Subcutaneous adipose tissue (tissue), 4 donors: Measurements from ENCODE around the gene NEURL2. TPM values are rescaled to one million over a fixed set of nuclear protein-coding genes. Genes with fewer than 3 reads are reported as not detected.

Source experiments
- total RNA-seq, 4 donors: library from RNA; depleted of rRNA; stranded (reverse); fragments of >200 nt; gene quantifications; one replicate each; pipeline ENCODE4 v1.1.0, GENCODE V29; 2016
- TF ChIP-seq, protein P1 (sequence below): fragments of 450-650 bp; IDR thresholded peaks from one replicate; pipeline ENCODE4 v1.5.1; 2016; ENCODE audit warnings: low read depth, mild to moderate bottlenecking, control low read depth, antibody characterized with exemption, moderate library complexity

The NEURL2 gene
- total RNA-seq, 4 donors from 2014 or later: 2.3 to 15.1 (median 10.0) TPM

DNA sequence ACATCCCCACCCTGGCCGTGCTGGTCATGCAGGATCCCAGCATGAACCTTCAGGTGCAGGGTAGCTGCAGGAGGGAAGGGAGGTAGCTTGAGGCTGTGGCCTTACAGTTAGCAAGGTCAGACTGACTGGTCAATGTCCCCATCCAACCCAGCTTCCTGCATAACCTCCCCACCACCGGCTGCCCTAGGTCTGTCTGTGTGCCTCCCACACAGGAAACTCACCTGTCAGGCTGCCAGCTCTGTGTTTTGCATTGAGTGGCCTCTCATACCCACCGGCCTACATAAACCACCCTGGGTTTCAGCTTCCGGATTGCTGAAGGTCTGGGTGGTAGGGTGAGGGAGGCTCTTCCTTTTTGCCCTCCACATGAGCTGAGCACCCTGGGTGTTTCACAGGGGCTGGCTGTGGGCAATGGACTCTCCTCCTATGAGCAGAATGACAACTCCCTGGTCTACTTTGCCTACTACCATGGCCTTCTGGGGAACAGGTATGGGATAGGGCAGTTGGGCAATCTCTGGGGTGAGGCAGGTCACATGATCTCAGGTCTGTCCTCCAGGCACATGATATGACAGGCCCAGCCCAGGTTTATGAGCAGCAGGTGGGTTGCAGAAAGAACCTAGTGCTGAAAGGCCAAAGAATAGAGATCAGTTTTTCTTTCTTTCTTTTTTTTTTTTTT lies 2.0 kb upstream of the NEURL2 start:
- TF ChIP-seq, protein P1, sequence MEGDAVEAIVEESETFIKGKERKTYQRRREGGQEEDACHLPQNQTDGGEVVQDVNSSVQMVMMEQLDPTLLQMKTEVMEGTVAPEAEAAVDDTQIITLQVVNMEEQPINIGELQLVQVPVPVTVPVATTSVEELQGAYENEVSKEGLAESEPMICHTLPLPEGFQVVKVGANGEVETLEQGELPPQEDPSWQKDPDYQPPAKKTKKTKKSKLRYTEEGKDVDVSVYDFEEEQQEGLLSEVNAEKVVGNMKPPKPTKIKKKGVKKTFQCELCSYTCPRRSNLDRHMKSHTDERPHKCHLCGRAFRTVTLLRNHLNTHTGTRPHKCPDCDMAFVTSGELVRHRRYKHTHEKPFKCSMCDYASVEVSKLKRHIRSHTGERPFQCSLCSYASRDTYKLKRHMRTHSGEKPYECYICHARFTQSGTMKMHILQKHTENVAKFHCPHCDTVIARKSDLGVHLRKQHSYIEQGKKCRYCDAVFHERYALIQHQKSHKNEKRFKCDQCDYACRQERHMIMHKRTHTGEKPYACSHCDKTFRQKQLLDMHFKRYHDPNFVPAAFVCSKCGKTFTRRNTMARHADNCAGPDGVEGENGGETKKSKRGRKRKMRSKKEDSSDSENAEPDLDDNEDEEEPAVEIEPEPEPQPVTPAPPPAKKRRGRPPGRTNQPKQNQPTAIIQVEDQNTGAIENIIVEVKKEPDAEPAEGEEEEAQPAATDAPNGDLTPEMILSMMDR: no peak

DNA sequence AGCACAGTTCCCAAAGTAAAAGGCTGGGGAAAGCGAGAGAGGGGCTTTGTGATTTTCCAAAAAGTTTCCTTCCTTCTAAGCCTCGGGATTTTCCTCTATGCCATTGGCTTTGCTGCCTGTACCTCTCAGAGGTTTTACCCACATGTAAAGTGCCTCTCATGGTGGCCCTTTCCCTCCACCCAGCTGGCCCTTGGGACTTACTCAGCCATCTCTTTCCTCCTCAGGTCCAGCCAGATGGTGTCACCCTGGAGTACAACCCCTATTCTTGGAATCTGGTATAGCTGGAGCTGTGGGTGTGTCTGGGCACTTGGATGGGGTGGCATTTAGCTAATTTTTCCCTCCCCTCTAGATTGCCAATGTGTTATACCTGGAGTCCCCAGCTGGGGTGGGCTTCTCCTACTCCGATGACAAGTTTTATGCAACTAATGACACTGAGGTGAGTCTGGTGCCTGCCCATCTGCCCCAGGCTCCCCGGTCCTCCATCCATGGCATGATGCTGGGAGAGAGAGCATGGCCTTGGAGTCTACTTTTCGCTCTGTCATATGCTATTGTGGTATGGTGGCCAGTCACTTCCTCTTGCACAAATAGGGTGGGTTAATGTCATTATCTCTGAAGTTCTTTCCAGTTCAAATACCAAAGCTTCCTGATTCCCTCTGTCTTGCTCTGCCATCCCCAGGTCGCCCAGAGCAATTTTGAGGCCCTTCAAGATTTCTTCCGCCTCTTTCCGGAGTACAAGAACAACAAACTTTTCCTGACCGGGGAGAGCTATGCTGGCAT lies 1.2 kb upstream of the NEURL2 start:
- TF ChIP-seq, protein P1: no peak

DNA sequence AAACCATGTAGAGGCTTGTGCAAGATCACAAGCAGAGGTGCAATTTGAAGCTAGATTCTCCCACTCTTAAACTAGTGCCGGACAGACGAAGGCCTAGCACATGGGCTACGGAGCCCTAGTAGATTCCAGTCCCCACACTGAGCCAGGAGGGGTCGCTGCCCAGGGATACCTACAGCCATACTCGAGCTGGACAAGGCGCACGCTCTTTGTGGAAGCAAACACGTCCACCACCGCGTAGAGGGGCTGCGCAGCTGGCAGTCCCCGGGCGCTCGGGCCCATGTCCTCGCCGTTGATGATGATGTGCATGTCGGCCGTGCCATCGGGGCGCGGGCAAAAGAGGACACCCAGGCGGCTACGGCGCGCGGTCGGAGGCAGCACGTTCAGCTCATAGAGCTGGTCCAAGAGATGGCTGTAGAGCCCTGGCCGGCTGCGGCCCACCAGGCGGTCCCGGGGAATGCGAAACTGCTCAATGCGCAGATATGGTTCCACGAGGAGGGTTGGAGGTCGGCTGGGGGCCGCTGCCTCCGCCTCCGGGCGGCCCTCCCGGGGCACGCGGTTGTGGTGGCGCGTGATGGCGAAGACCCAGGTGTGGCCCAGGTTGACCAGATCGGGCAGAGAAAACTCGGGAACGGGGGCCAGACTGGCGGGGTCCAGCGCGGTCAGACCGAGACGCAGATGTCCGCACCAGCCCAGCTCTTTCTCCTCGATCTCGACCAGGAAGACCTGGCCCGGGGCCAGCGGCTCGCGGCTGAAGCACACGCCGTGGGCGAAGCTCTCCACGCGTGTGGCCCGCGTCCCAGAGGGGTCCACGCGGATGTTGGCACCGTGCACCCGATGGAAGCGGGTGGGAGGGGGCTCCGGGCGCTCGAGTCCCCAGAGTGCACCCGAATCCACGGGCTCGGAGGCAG lies 677 bp downstream of the NEURL2 start:
- TF ChIP-seq, protein P1: no peak

DNA sequence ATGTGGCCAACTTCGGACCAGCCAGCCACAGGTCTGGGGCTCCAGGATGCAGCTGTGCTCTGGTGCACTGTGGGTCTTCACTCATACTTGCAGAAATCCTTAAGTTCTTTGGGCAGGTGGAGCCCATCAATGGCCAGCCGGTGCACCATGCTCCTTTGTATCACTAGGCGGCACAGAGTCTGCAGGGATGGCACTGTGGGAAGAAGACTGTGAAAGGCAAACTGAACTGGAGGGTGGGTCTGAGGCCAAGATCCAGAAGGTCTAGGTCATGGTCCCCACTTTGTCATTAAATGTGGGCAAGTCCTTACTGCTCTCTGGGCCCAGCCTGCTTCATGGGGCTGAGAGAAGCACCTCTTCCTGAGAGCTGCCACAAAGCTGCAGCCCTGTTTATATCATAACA lies 2.3 kb downstream of the NEURL2 start:
- TF ChIP-seq, protein P1: no peak

DNA sequence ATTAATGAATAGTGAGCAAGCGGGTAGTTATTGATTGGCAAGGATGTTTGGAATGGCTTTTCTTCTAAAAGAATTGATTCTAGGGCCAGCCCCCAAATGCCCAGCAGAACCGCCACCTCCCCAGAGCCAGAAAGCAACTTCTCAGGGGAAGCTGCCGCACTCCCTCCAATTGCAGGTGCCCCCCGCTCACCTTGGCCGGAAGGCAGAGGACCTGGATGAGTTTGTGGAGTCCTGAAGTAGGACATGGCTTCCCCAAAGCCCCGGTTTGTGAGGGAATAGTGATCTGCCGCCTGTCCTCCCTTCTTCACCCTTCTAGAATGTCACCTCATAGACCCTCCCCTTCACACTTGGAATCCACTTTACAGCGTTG lies 3.7 kb downstream of the NEURL2 start, which contains the start of gene SPATA25:
Gene SPATA25 (minus strand): TSS at position 277 of the 370 bp plus-strand sequence. CDS start 32 bp downstream, at position 245.
- TF ChIP-seq, protein P1: no peak

DNA sequence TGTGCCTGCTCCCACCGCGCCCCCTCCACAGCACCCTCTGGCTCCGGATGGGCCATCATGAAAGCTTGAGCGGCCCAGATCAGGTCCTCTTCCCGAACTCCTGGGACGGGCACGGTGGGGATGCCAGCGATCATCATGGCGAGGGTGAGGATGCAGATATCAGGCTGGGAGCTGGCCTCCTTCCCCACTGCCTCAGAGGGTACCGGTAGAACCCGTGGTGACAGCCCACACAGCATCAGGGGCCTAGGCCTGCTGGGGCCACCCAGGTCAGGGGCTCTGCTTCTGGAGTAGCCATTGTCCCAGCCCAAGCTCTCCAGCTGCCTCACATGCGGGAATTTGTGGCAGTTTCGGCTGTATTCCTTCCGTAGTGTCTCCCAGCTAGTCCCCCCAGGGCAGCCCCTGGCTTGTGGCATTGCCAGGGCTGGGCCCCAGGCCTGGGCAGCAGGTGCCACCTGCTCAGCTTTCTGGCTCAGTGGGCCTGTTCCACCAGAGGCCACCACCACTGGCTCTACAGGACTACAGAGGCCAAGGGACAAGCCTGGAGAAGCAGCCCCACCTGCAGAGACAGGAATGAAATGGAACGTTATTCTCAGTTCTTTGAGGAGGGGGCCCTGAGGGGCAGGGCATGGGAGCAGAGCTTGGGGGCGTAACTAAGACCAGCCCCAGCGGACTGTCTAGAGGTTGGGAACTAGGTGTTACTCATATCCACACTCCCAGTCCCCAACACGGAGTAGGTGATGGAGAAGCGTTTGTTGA lies 4.2 kb downstream of the NEURL2 start:
- TF ChIP-seq, protein P1: no peak
